GM12801 (cell line): ENCODE data around the gene ATP8A2.

Experiments
- TF ChIP-seq, protein P1 (sequence below): IDR thresholded peaks from one replicate; pipeline ENCODE4 v1.5.1; 2011; ENCODE audit warnings: control low read depth; ENCODE audit not compliant: insufficient read length; ENCODE audit errors: extremely low read depth

ATP8A2 gene

DNA sequence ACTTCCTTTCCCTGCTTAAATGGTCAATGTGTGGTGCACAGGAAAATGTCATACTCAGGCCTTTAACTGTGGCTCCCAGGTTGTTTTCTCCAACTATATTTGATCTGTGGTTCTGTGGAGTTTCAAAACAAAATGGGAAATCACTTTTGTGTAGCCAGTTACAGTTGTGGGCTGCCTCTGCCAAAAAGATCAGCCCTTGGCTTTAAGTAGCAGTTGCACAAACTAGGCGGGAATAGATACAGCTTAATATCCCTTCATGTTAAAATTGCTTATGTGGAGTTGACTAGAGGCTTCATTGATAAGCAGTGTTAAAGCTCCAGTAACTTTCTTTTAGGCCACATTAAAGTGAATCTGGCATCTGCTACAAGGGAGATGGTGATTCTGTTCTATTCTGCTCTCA lies 395.2 kb downstream of the ATP8A2 start:
- TF ChIP-seq, protein P1, sequence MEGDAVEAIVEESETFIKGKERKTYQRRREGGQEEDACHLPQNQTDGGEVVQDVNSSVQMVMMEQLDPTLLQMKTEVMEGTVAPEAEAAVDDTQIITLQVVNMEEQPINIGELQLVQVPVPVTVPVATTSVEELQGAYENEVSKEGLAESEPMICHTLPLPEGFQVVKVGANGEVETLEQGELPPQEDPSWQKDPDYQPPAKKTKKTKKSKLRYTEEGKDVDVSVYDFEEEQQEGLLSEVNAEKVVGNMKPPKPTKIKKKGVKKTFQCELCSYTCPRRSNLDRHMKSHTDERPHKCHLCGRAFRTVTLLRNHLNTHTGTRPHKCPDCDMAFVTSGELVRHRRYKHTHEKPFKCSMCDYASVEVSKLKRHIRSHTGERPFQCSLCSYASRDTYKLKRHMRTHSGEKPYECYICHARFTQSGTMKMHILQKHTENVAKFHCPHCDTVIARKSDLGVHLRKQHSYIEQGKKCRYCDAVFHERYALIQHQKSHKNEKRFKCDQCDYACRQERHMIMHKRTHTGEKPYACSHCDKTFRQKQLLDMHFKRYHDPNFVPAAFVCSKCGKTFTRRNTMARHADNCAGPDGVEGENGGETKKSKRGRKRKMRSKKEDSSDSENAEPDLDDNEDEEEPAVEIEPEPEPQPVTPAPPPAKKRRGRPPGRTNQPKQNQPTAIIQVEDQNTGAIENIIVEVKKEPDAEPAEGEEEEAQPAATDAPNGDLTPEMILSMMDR, result no peak

DNA sequence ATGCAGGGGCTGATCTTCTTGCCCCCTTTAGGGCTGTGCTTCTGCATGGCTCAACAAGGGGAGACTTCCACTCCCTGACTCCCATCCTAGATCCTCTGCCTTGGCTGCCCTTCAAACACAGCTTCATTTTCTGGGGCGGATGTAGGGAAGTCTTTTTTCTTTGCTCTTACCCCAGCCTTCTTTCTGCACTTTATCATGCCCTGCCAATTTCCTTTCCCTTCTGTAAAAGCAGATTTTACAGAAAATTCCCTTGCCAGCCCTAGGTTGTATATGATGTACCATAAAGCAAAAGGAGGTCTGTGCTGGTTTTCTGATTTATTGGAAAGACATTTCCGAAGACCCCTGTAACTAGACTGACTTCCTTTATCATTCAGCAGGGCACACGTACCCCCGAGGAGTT lies 396.6 kb downstream of the ATP8A2 start:
- TF ChIP-seq, protein P1, result no peak

DNA sequence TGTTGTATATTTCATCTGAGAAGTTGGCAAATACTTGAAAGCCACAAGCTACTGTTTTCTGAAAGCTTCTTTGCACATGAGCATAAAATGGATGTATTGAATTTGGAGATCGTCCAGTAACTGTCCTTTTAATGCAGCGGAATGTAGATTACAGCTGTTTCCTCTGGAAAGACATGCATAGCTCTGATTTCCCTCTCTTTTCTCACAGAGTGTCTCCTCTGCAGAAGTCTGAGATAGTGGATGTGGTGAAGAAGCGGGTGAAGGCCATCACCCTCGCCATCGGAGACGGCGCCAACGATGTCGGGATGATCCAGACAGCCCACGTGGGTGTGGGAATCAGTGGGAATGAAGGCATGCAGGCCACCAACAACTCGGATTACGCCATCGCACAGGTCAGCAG lies 397.1 kb downstream of the ATP8A2 start:
- TF ChIP-seq, protein P1, result no peak

DNA sequence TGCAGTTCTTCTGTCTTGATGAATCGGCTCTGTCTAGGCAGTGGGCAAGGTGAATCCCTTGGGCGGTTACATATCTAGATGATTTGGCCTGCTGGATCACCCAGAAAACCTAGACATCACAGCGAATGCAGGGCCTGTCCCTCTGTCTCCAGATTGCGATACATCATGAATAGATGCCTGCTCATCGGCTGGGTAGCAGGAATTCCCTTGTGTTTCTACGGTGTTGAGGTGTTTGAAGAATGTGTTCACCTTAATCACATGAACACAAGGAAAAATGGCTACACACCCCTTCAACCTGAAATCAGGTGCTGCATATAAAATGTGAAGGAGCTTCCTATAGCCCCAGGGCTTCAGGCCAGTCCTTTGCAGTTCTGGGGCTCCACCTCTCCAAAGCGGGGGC lies 398.8 kb downstream of the ATP8A2 start:
- TF ChIP-seq, protein P1, result no peak

DNA sequence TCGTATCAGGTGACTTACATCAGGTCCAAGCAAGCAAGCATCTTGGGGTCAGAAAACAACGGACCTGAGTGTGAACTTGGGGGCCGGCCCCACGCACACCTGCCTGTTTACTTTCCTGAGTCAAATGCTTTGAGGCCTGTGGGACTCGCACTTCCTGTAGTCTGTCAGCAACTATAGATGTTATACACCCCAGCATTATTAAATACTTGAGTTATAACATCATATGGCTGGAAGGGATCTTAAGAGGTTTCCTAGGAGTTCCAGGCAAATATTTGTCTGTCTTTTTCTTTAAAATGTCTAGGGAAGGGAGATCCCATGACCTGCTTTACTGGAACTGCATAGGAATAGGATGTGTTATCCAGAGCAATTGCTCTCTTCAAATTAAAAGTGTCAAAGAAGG lies 399.4 kb downstream of the ATP8A2 start:
- TF ChIP-seq, protein P1, result no peak

DNA sequence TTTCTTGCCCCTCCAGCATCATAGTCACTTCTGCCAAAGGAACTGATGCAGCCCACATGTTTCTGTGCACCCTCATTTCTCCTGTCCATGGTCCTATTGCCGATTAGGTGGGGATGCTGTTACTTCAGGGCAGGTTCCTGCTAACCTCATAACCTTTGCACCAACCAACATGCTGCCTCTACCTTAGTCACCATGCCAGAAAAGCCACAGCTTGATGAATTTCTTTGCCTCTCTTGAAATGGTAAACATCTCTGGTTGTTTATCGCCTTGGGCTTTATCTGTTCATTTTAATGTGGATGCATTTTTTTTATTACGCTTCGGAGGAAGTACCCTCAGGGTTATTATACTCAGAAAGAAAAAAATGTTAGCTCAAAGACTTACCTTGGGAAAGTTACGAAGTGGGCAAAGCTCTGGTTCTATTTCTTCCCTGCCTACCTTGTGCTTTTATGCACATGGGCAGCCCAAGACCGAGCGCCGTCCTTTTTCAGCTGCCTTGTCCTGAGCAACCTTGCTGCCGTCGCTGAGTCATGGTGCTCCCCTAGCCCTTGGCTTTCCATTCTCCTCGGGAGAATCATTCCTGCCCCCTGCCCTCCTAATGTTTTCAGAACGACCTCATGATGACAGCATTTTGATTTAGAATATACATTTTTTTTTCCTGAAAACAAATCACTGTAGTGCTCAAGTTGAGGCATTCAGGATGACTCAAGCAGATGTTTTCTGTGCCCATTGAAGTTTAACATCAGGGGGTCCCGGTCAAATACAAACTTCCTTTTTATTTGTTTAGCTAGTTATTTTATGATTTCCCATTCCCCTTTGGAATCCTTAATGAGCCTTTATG lies 400.1 kb downstream of the ATP8A2 start:
- TF ChIP-seq, protein P1, result no peak

DNA sequence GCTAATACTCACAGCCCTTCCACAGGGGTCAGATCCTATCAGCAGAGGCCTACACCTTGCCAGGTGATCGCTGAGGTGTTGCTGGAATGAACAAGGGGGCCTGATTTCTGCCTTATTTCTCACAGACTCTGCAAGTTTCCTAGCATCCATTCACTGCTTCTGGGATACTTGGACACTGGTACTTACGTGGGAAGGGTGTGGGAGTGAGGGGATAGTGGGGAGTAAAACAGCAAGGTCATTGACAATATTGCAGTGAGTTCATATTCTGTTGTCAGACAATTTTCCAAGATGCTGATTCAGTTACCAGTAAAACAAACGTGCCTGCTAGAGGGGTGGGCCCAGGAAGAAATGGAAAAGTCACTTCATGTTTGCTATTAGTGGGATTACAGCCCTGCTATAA lies 403.5 kb downstream of the ATP8A2 start:
- TF ChIP-seq, protein P1, result no peak
